ENCODE data around the gene MYORG. TPM values are rescaled to one million over a fixed set of nuclear protein-coding genes. Genes with fewer than 3 reads are reported as not detected.

The MYORG gene

DNA sequence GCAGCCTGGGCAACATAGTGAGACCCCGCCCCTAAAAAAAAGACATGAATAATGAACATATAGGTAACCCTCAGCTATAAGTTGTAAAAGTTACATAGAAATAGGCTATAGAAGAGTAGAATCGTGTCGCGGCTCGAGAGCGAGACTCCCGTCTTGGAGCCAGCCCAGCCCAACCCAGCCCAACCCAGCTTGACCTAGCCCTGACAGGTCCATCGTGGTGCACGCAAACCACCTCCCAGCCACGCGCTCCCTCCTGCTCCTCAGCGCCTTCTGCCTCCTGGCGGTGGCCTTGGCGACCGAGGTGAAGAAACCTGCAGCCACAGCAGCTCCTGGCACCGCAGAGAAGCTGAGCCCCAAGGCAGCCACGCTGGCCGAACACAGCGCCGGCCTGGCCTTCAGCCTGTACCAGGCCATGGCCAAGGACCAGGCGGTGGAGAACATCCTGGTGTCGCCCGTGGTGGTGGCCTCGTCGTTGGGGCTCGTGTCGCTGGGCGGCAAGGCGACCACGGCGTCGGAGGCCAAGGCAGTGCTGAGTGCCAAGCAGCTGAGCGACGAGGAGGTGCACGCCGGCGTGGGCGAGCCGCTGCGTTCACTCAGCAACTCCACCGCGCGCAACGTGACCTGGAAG is 58.4 kb downstream of the MYORG start:
- no peaks in the 10 kb centered on the region for H3K79me1 ChIP-seq (ENCODE audit: low read length)
- H3K9ac ChIP-seq (ENCODE audit: low read length): no peak overlapping the region
- H2AK5ac ChIP-seq (ENCODE audit: low read length): no peak overlapping the region
- no peak overlapping the region for H3K4me2 ChIP-seq (ENCODE audit: low read length)
- no peaks in the 10 kb centered on the region for H3K27me3 ChIP-seq (ENCODE audit: insufficient read depth, low read length, poor library complexity)
- H2BK5ac ChIP-seq (ENCODE audit: low read length): no peak overlapping the region
- H3K79me2 ChIP-seq (ENCODE audit: control insufficient read depth, insufficient read depth, low read length): no peaks in the 10 kb centered on the region
- H3K27ac ChIP-seq (ENCODE audit: low read depth, low read length): no peak overlapping the region
- H3K56ac ChIP-seq (ENCODE audit: low read length): no peak overlapping the region
- no peak overlapping the region for H3K23ac ChIP-seq (ENCODE audit: low read length)
- no peaks in the 10 kb centered on the region for H3K36me3 ChIP-seq (ENCODE audit: control insufficient read depth, insufficient read depth, low read length)
- no peak overlapping the region for H3K18ac ChIP-seq (ENCODE audit: low read length)
- no peak for DNase-seq
- no peak overlapping the region for H2BK15ac ChIP-seq (replicated peaks; ENCODE audit: low read depth)
- no peak overlapping the region for H3K4me3 ChIP-seq (ENCODE audit: low read length)
- H2BK120ac ChIP-seq (ENCODE audit: low read depth, low read length): no peak overlapping the region
- no peak overlapping the region for H3K4ac ChIP-seq (ENCODE audit: low read depth, low read length)
- H4K5ac ChIP-seq (ENCODE audit: low read length): no peak overlapping the region
- no CpG with 5 or more reads among the region's 44 CpGs for WGBS (ENCODE audit: extremely low coverage, insufficient coverage, low lambda C conversion rate)
- H4K8ac ChIP-seq (ENCODE audit: low read depth, low read length): no peak overlapping the region
- H3K4me1 ChIP-seq (ENCODE audit: control insufficient read depth, low read depth, low read length): no peaks in the 10 kb centered on the region

DNA sequence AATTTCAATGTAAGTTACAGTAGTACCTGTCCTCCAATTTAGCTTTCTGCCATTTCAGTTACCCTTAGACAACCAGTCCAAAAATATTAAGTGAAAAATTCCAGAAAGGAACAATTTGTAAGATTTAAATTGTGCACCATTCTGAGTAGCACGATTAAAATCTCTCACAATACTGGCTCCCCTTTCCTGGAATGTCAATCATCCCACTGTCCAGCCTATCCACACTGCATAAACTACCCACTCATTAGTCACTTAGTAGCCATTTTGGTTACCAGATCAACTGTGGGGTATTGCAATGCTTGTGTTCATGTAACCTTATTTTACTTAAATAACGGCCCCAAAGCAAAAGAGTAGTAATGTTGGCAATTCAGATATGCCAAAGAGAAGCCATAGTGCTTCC is 59.3 kb downstream of the MYORG start:
- Histone ChIP-seq H4K8ac (ENCODE audit: low read depth, low read length) (no peak overlapping the region), H3K4me2 (ENCODE audit: low read length) (no peak overlapping the region), H3K36me3 (ENCODE audit: control insufficient read depth, insufficient read depth, low read length) (no peaks in the 10 kb centered on the region), H3K23ac (ENCODE audit: low read length) (no peak overlapping the region), H3K18ac (ENCODE audit: low read length) (no peak overlapping the region), H2BK15ac (replicated peaks; ENCODE audit: low read depth) (no peak overlapping the region), H3K27me3 (ENCODE audit: insufficient read depth, low read length, poor library complexity) (no peaks in the 10 kb centered on the region), H3K9ac (ENCODE audit: low read length) (no peak overlapping the region), H3K79me1 (ENCODE audit: low read length) (no peaks in the 10 kb centered on the region), H3K79me2 (ENCODE audit: control insufficient read depth, insufficient read depth, low read length) (no peaks in the 10 kb centered on the region), H3K56ac (ENCODE audit: low read length) (no peak overlapping the region), H3K4me1 (ENCODE audit: control insufficient read depth, low read depth, low read length) (no peaks in the 10 kb centered on the region), H2BK120ac (ENCODE audit: low read depth, low read length) (no peak overlapping the region), H3K4me3 (ENCODE audit: low read length) (no peak overlapping the region), H3K27ac (ENCODE audit: low read depth, low read length) (no peak overlapping the region), H4K5ac (ENCODE audit: low read length) (no peak overlapping the region), H3K4ac (ENCODE audit: low read depth, low read length) (no peak overlapping the region), H2AK5ac (ENCODE audit: low read length) (no peak overlapping the region), H2BK5ac (ENCODE audit: low read length) (no peak overlapping the region)
- WGBS (ENCODE audit: extremely low coverage, insufficient coverage, low lambda C conversion rate): no CpG with 5 or more reads among the region's 2 CpGs
- DNase-seq: no peak

Small RNA genes within 50 kb of the gene (small RNA-seq; reads per million reads assigned to genes)
- gene RF00019 (ENCODE audit: insufficient read depth): not detected
